ENCODE results near the gene DNAJC8. TPM values are rescaled to one million over a fixed set of nuclear protein-coding genes. Genes with fewer than 3 reads are reported as not detected.

The DNAJC8 gene
- total RNA-seq, 1 donor from 2014 or later: 59.2 TPM

DNA sequence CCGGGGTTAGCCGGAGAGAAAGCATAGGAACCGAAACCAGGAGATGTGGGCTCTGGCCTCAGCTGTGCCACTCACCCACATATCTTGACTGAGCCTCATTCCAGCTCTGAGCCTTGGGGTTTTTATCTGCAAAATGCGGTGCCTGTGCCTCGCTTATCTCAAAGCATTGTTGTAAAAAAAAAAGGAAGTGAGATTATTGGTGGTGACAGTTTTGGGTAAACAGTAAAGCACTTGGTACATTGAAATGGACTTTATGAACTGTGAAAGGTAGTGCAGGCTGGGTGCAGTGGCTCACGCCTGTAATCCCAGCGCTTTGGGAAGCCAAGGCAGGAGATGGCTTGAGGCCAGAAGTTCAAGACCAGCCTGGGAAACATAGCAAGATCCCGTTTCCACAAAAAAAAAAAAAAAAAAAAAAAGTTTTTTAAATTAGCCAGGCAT, 60.1 kb downstream of the DNAJC8 start:
- DNase-seq (ENCODE audit: low read depth, low spot score): no peak

DNA sequence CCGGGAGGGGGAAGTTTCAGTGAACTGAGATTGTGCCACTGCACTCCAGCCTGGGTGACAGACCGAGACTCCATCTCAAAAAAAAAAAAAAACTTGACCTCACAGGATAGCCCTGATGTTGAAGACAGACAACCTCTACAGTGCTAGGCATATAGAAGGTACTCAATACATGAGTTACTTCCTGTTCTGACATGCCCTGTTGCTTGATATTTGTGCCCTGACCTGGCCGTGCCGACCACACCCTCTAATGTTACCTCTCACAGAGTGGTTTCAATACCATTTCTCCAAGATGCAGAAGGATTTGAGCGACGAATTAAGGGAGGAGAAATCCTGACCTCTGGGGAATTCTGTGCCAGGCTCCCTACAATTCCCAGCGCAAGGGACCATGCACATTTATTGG, 61.6 kb downstream of the DNAJC8 start:
- no peak for DNase-seq (ENCODE audit: low read depth, low spot score)

DNA sequence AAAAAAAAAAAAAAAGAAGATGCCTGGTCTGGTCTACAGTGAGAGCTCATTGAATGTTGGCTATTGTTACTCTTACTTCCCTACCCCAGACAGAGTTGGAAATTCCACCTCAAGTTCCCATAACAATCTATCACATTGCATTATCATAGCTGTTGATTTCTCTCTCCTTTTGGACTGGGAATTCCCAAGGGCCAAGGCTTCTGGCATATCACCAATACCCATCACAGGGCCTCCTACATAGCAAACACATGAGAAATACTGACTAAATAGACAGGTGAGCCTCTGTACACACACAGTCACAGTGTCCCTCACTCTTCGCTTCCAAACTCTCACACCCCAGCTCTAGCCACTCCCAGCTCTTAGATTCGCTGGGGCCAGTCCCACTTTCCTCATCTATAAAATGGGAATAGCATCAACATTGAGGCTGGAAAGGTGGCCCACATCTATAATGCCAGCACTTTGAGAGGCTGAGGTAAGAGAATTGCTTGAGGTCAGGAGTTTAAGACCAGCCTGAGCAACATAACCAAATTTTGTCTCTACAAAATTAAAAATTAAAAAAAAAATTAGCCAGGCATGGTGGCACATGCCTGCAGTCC, 62.7 kb downstream of the DNAJC8 start:
- no peak for DNase-seq (ENCODE audit: low read depth, low spot score)

DNA sequence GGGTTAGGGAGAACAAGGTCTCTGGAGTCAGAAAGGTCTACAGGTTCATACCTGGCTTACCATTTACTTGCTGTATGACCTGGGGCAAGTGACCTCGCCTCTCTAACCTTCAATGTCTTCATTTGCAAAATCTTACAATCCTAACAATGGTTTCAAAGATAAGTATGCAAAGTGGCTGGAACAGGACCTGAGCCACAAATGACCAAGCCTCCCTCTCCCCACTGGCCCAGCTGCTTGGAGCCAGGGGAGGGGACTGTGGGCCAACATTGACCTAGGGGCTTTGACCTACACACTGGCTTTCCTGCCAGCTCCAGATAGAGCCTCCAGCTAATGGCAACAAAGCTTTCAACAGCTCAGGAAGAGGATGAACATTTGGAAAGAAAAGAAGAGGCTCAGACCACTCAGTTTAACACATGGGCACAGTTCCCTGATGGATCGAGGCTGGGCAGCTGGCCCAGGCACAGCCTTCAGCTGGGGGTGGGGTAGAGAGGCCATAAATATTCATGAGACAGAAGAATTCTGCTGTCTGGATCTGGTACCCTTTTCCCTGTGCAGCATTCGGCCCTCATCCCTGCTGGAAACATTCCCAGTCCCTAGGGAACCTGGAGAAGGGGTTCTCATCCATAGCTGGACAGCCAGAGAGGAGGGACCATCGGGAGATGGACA, 69.2 kb downstream of the DNAJC8 start:
- DNase-seq (ENCODE audit: low read depth, low spot score): no peak

DNA sequence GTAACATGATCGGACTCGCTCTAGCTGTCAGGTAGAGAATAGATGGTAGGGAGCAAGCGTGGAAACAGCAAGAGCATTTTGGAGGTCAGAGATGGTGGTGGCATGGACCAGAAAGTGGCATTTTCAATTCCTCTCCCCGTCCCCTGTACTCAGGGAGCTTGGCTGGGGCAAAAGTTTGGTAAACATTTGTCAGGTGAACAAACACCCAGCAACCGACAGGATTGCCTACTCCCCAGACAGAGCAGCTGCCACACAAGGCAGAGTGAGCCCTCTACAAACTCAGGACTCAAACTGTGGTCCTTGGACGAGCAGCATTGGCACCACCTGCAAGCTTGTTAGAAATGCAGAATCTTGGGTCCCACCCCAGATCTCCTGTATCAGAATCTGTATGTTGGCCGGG, 70.7 kb downstream of the DNAJC8 start:
- no peak for DNase-seq (ENCODE audit: low read depth, low spot score)

DNA sequence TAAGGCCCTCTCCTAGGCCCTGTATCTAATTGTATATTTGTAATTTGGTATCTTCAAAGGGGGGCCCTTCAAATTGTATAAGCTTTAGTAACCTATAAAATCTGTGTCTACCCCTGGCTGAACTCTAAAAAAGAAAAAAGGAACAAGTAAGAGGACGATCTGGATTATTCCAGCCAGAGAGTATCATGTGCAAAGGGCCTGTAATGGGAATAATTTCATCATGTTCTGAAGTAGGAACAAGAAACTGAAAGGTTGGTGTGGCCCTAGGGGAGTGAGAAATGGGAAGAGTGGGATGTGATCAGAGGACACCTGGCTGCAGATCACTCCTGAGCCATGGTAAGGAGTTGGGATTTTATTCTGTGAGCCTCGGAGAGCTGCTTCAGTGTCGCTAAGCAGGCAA, 71.1 kb downstream of the DNAJC8 start:
- no peak for DNase-seq (ENCODE audit: low read depth, low spot score)

DNA sequence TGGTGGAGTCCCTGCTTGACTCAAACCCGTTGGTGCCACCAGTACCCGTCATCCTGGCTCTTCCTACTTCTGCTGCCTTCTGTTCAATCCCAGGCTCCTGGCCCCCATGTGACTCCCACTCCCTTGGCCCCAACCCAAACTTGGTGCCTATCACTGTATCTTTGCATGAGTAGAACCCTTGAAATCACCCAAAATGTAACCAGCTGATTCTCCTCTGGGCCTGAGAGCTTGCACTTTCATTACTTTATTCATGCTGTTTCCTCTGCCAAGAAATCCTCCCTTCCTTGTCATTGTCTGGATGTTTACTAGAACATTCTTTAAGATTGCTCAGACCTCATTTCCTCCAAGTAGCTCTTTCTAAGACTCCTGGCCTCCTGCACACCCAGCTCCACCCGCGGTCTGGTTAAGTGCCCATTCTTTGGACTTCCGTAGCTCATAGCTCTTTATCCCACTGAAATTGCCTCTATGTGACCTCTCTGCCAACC, 72.0 kb downstream of the DNAJC8 start:
- peak; percentile 93 for DNase-seq (ENCODE audit: low read depth, low spot score)

DNA sequence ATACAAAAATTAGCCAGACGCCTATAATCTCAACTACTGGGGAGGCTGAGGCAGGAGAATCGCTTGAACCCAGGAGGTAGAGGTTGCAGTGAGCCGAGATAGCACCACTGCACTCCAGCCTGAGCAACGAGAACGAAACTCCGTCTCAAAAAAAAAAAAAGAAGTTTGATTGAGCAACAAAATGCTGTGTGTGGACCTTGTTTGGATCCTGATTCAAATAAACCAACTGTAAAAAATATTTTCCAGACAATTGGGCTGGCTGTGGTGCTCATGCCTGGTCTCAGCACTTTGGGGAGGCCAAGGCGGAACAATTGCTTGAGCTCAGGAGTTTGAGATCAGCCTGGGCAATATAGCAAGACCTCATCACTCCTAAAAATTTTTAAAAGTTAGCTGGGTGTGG, 73.1 kb downstream of the DNAJC8 start:
- no peak for DNase-seq (ENCODE audit: low read depth, low spot score)

DNA sequence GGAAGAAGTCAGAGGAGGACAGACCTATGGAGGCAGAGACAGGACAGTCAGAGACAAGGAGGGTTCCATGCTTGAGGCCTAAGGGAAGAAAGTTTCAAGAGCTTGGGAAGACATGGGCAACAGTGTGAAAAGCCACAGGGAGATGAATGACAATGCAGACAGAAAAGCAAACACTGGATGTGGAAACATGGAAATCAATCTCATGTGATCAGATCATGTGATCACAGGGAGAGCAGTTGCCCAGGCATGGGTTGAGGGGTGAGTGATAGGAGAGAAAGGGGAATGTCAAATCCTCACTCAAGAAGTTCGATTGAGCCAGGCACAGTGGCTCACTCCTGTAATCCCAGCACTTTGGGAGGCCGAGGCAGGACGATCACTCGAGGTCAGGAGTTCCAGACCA, 73.6 kb downstream of the DNAJC8 start:
- DNase-seq (ENCODE audit: low read depth, low spot score): no peak

DNA sequence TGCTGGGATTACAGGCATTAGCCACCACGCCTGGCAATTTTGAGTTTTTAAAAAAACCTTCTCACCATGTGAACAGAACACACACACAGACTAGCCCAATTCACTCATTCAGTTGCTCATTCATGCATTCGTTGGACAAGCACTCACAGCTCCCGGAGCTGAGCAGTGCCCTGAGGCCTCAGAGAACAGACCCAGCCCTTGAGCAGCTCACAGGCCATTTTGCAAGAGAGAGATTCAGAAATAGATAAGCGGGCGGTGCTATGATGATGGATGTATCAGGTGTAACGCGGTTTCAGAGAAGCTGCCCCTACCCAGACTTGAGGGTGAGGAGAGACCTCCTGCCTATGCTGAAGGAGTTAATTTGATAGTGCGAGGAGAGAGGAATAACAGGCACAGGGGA, 74.9 kb downstream of the DNAJC8 start:
- DNase-seq (ENCODE audit: low read depth, low spot score): no peak

DNA sequence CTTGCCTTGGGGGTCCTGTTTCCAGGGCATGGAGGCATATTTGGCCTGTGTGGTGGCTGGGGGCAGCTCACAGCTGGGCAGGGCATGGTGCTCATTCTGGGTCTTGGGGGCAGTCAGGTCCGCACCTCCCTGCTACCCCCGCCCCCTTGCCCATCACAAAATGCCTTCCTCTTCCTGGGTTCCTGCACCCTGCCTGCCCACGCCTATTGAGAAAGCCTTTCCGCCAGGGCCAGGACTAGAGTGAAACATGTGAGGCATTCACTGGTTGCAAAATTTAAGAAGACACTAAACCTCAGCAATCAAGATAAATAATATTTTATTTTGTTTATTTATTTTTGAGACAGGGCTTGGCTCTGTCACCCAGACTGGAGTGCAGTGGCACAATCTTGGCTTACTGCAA, 76.0 kb downstream of the DNAJC8 start:
- no peak for DNase-seq (ENCODE audit: low read depth, low spot score)

DNA sequence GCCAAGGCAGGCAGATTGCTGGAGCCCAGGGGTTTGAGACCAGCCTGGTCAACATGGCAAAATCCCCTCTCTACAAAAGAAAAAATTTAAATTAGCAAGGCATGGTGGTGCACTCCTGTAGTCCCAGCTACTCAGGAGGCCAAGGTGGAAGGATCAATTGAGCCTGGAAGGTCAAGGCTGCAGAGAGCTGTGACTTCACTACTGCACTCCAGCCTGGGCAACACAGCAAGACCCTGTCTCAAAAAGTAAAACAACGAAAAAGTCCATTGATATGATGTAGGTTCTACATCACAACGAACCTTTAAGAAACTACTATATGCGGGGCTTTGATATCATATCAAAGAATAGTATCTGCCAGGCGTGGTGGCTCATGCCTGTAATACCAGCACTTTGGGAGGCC, 77.2 kb downstream of the DNAJC8 start:
- DNase-seq (ENCODE audit: low read depth, low spot score): no peak

DNA sequence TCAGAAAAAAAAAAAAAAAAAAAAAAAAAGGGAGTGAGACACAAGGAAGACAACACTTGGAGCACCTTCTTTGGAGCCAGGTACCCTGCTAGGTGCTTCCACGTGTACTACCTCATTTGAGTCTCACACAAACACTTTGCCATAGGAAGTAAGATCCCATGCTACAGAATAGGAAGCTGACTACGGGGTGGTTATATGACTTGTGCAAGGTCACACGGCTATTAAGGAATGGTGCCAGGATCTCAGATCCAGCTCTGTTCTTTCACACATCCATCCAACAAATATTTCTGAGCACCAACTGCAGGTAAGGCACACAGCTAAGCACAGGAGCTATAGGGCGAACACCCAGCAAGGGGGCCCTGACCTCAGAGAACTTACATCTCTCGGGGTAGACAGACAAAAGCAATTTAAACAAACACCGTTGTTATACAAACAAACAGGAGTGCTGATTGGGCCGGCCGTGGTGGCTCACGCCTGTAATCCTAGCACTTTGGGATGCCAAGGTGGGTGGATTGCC, 78.7 kb downstream of the DNAJC8 start:
- DNase-seq (ENCODE audit: low read depth, low spot score): no peak

Other genes starting within 250 kb of the DNAJC8 start
- 14.2 and 19.3 TPM in 2 replicates for gene EYA3, start 144.4 kb downstream of the DNAJC8 start, total RNA-seq
- gene PTAFR, start 56.3 kb downstream of the DNAJC8 start, total RNA-seq: 0.20 and 0.21 TPM in 2 replicates
- gene ATP5IF1, start 3.1 kb upstream of the DNAJC8 start, total RNA-seq: 121 and 140 TPM in 2 replicates
- 8.6 and 9.1 TPM in 2 replicates for gene SESN2, start 26.5 kb upstream of the DNAJC8 start, total RNA-seq
- gene MED18, start 96.0 kb upstream of the DNAJC8 start, total RNA-seq: 22.9 and 24.7 TPM in 2 replicates
- gene PHACTR4, start 136.7 kb upstream of the DNAJC8 start, total RNA-seq: 17.7 and 19.1 TPM in 2 replicates